Hepatocyte (in vitro differentiated cells): ENCODE results near the gene STK38. TPM values are rescaled to one million over a fixed set of nuclear protein-coding genes. Genes with fewer than 3 reads are reported as not detected.

Experiments used
- DNase-seq: peaks from one replicate; pipeline ENCODE4 v3.0.0-alpha.2; 2016; ENCODE audit warnings: low spot score
- H2AFZ ChIP-seq: fragments of 200-600 bp; sonication (generic); 2 replicates; pipeline ENCODE4 v1.6.0; 2016; ENCODE audit warnings: antibody characterized with exemption, mild to moderate bottlenecking
- H3K27ac ChIP-seq: fragments of 200-600 bp; sonication (generic); 2 replicates; pipeline ENCODE4 v1.5.1; 2016; ENCODE audit warnings: mild to moderate bottlenecking
- H3K27me3 ChIP-seq: fragments of 200-600 bp; sonication (generic); 2 replicates; pipeline ENCODE4 v1.6.1; 2016
- H3K36me3 ChIP-seq: fragments of 200-600 bp; sonication (generic); replicated peaks from 2 replicates; pipeline ENCODE4 v1.5.1; 2016; ENCODE audit warnings: low read depth; ENCODE audit not compliant: insufficient read depth
- H3K4me1 ChIP-seq: fragments of 200-600 bp; sonication (generic); 2 replicates; pipeline ENCODE4 v1.5.1; 2016; ENCODE audit warnings: mild to moderate bottlenecking, moderate library complexity; ENCODE audit not compliant: insufficient read depth
- H3K4me2 ChIP-seq: fragments of 200-600 bp; sonication (generic); 2 replicates; pipeline ENCODE4 v1.6.0; 2016
- H3K4me3 ChIP-seq: fragments of 200-600 bp; sonication (generic); 2 replicates; pipeline ENCODE4 v1.5.1; 2016; ENCODE audit warnings: mild to moderate bottlenecking
- H3K79me2 ChIP-seq: fragments of 200-600 bp; sonication (generic); 2 replicates; pipeline ENCODE4 v1.6.0; 2017; ENCODE audit warnings: mild to moderate bottlenecking
- H3K9me2 ChIP-seq: fragments of 200-600 bp; sonication (generic); replicated peaks from 2 replicates; pipeline ENCODE4 v1.6.0; 2017; ENCODE audit warnings: mild to moderate bottlenecking; ENCODE audit not compliant: insufficient read depth
- H3K9me3 ChIP-seq: fragments of 200-600 bp; sonication (generic); 2 replicates; pipeline ENCODE4 v1.5.1; 2016; ENCODE audit warnings: low read depth, mild to moderate bottlenecking
- H4K20me1 ChIP-seq: fragments of 200-600 bp; sonication (generic); 2 replicates; pipeline ENCODE4 v1.6.0; 2016; ENCODE audit warnings: mild to moderate bottlenecking; ENCODE audit not compliant: insufficient read depth, poor library complexity, severe bottlenecking
- EZH2 ChIP-seq: fragments of 200-600 bp; sonication (generic); IDR thresholded peaks from 2 replicates; pipeline ENCODE4 v1.6.1; 2016; ENCODE audit warnings: antibody characterized with exemption, mild to moderate bottlenecking, borderline replicate concordance
- EZH2phosphoT487 ChIP-seq: fragments of 200-600 bp; sonication (generic); IDR thresholded peaks from one replicate; pipeline ENCODE4 v1.6.1; 2018; ENCODE audit warnings: antibody characterized with exemption, mild to moderate bottlenecking, low read depth, moderate library complexity; ENCODE audit not compliant: unreplicated experiment, severe bottlenecking
- WGBS: methylation state at CpG from one replicate; pipeline ENCODE4 v1.1.6; 2016; ENCODE audit warnings: low lambda C conversion rate; ENCODE audit errors: missing lambda C conversion rate; 5-methylcytosine and 5-hydroxymethylcytosine counted together
- polyA plus RNA-seq: library from polyadenylated mRNA; unstranded; fragments of >200 nt; fragmentation: Nextera tagmentation; extraction: Ambion mirVana; gene quantifications from 2 replicates; pipeline ENCODE4 v1.2.1, GENCODE V29; 2016
- total RNA-seq: library from RNA; depleted of rRNA; stranded (reverse); fragments of >200 nt; gene quantifications from 2 replicates; pipeline ENCODE4 v1.2.3, GENCODE V29; 2014
- TF ChIP-seq, protein P1 (sequence below): fragments of 200-600 bp; sonication (generic); IDR thresholded peaks from 2 replicates; pipeline ENCODE4 v1.5.1; 2016; ENCODE audit warnings: antibody characterized with exemption, mild to moderate bottlenecking; ENCODE audit not compliant: poor library complexity

Gene STK38
- total and polyA plus RNA-seq, 2 experiments from 2014 or later, result 27.7 to 39.1 TPM

GRCh38 chr6:36539814-36540568, 7.3 kb downstream of the STK38 start:
- DNase-seq, result no peak
- no peak overlapping the region for H2AFZ ChIP-seq
- H3K27me3 ChIP-seq, result no peaks in the 10 kb centered on the region
- H3K9me3 ChIP-seq, result no peaks in the 10 kb centered on the region
- peaks cover 6% of the 10 kb centered on the region for H4K20me1 ChIP-seq
- TF ChIP-seq EZH2phosphoT487 (no peak), EZH2 (no peak)
- TF ChIP-seq, protein P1, sequence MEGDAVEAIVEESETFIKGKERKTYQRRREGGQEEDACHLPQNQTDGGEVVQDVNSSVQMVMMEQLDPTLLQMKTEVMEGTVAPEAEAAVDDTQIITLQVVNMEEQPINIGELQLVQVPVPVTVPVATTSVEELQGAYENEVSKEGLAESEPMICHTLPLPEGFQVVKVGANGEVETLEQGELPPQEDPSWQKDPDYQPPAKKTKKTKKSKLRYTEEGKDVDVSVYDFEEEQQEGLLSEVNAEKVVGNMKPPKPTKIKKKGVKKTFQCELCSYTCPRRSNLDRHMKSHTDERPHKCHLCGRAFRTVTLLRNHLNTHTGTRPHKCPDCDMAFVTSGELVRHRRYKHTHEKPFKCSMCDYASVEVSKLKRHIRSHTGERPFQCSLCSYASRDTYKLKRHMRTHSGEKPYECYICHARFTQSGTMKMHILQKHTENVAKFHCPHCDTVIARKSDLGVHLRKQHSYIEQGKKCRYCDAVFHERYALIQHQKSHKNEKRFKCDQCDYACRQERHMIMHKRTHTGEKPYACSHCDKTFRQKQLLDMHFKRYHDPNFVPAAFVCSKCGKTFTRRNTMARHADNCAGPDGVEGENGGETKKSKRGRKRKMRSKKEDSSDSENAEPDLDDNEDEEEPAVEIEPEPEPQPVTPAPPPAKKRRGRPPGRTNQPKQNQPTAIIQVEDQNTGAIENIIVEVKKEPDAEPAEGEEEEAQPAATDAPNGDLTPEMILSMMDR, result no peak
- H3K9me2 ChIP-seq, result no peaks in the 10 kb centered on the region
- no peak overlapping the region for H3K4me3 ChIP-seq
- H3K4me2 ChIP-seq, result no peak overlapping the region
- H3K4me1 ChIP-seq, result peaks cover 11% of the 10 kb centered on the region
- H3K36me3 ChIP-seq, result no peaks in the 10 kb centered on the region
- 97% methylated on average over 4 of the region's 4 CpGs for WGBS
- H3K27ac ChIP-seq, result no peak overlapping the region
- peaks cover 84% of the 10 kb centered on the region for H3K79me2 ChIP-seq

DNA sequence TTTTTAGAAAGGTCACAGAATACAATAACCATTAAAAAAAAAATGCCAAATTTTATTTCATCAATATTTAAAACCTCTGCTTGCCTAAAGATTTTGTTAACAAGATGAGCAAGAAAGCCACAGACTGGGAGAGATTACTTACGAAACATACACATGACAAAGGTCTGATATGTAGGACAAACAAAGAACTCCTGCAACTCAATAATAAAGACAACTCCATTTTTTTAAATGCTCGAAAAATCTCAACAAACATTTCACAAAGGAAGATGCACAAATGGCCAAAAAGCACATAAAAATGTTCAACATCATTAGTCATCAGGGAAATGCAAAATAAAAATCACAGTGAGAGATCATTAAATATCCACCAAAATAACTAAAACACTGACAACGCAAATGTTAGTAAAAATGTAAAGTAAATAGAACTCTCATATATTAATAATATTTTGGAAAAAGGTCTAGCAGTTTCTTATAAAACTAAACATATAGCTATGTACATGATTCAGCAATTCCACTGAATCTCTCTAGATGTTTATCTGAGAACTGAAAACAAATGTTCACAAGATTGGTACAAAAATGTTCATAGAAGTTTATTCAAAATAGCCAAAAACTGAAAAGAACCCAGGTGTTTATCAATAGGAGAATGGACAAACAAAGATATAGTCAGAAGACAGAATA, 10.3 kb downstream of the STK38 start:
- Histone ChIP-seq H3K9me2 (no peaks in the 10 kb centered on the region), H3K27me3 (no peaks in the 10 kb centered on the region), H3K79me2 (peaks cover 83% of the 10 kb centered on the region), H3K36me3 (no peaks in the 10 kb centered on the region), H4K20me1 (peaks cover 3% of the 10 kb centered on the region), H3K9me3 (no peaks in the 10 kb centered on the region), H3K4me3 (no peak overlapping the region), H2AFZ (no peak overlapping the region), H3K4me1 (no peaks in the 10 kb centered on the region), H3K4me2 (no peak overlapping the region), H3K27ac (no peak overlapping the region)
- WGBS, result 94% methylated on average over 3 of the region's 3 CpGs
- DNase-seq, result no peak
- no peak for TF ChIP-seq EZH2phosphoT487

DNA sequence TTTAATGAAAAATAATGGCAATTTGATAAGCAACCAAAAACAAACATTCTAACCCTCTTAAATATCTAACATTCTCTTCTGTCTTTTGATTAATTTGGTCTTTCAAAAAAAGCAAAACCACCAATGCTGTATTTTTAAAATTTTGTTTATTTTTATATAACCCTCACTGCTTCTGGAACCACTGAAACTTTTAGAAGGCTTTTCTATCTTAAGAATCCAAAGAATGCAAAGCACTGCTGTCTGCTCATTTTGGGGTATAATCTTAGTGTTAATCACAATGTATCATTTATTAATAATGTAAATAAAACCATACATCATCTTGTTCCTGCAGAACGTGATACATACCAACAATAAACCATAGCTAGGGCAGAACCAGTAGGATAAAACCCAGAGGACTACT, 14.0 kb downstream of the STK38 start:
- Histone ChIP-seq H3K79me2 (peaks cover 85% of the 10 kb centered on the region), H3K36me3 (no peaks in the 10 kb centered on the region), H3K4me3 (no peak overlapping the region), H3K4me2 (no peak overlapping the region), H2AFZ (no peak overlapping the region), H3K27ac (no peak overlapping the region), H3K9me3 (no peaks in the 10 kb centered on the region), H4K20me1 (peaks cover 3% of the 10 kb centered on the region), H3K4me1 (no peaks in the 10 kb centered on the region), H3K9me2 (no peaks in the 10 kb centered on the region), H3K27me3 (no peaks in the 10 kb centered on the region)
- DNase-seq, result no peak
- 68% methylated on average over 1 of the region's 1 CpG for WGBS
- no peak for TF ChIP-seq EZH2phosphoT487
- TF ChIP-seq, protein P1, result no peak
- no peak for TF ChIP-seq EZH2

DNA sequence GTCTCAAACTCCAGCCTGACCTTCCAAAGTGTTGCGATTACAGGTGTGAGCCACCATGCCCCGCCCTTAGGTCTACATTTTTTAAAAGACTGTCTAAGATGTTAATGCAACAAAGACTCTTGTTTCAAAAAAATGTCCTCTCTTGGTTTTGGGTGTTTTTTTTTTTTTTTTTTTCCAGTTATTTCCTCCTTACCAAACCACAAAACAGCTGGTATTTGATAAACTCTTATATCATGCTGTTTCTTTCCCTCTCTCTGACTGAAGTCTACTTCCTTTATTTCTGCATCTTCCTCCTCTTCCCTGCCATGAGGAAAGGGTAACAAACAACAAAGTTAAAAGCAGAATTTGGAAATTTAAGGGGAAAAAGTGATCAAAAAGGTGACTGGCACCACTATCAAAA, 21.2 kb downstream of the STK38 start:
- Histone ChIP-seq H3K9me3 (no peaks in the 10 kb centered on the region), H3K4me3 (no peak overlapping the region), H3K9me2 (no peaks in the 10 kb centered on the region), H3K4me1 (no peaks in the 10 kb centered on the region), H3K79me2 (peaks cover 35% of the 10 kb centered on the region), H4K20me1 (no peaks in the 10 kb centered on the region), H2AFZ (no peak overlapping the region), H3K27me3 (no peaks in the 10 kb centered on the region), H3K36me3 (no peaks in the 10 kb centered on the region), H3K27ac (no peak overlapping the region), H3K4me2 (no peak overlapping the region)
- WGBS, result 95% methylated on average over 2 of the region's 2 CpGs
- TF ChIP-seq, protein P1, result no peak
- no peak for TF ChIP-seq EZH2phosphoT487
- TF ChIP-seq EZH2, result no peak
- no peak for DNase-seq
